ENCODE results near the gene SLC22A5. TPM values are rescaled to one million over a fixed set of nuclear protein-coding genes. Genes with fewer than 3 reads are reported as not detected.

SLC22A5 gene
- polyA plus RNA-seq, 1 donor (not counting 4 experiments of a cell fraction or from before 2014, with no cell fraction given): 14.8 TPM

DNA sequence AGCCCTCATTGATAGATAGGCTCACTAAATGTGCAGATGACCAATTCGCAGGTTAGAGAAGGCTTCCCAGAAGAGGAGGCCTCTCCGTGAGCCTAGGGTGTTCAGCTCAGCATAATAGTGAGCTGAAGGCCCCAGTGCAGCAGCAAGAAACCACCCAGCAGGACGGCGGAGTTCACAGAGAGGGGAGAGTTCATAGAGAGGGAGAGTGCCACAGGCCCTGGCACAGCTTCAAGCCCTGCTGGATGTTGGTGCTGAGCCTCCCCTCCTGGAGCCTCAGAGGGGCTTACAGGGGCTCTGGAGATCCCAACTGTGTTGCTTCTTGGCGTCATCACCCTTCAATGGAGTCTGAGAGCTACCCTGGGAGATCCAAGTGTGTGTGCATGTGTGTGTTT is 2.1 kb downstream of the SLC22A5 start:
- Histone ChIP-seq H3K9ac (ENCODE audit: control insufficient read depth, extremely low read depth, insufficient read depth, low read length) (no peak overlapping the region), H4K20me1 (ENCODE audit: control insufficient read depth, extremely low read depth, insufficient read depth, low read length) (no peaks in the 10 kb centered on the region), H3K27me3 (ENCODE audit: control insufficient read depth, extremely low read depth, insufficient read depth, low read length) (no peaks in the 10 kb centered on the region), H3K4me1 (ENCODE audit: control insufficient read depth, extremely low read depth, insufficient read depth, low read length) (peaks cover 29% of the 10 kb centered on the region), H3K36me3 (ENCODE audit: control insufficient read depth in 2 of 2, extremely low read depth in 1 of 2, insufficient read depth in 2 of 2, low read length in 2 of 2) (peaks cover 0 to 4% of the 10 kb centered on the region in 2 experiments), H3K9me1 (ENCODE audit: control insufficient read depth, extremely low read depth, insufficient read depth, low read length) (peaks cover 2% of the 10 kb centered on the region), H3K27ac (ENCODE audit: control insufficient read depth, insufficient read depth, low read length) (no peak overlapping the region), H3K79me2 (ENCODE audit: control insufficient read depth, insufficient read depth, low read length) (peaks cover 51% of the 10 kb centered on the region), H3K9me3 (ENCODE audit: control insufficient read depth, low read depth, low read length) (no peaks in the 10 kb centered on the region), H3K4me2 (ENCODE audit: control insufficient read depth, extremely low read depth, insufficient read depth, low read depth, low read length) (peak overlapping the region; percentile 84), H2AFZ (ENCODE audit: control insufficient read depth, low read length) (no peak overlapping the region), H3K4me3 (ENCODE audit: control insufficient read depth in 2 of 3, extremely low read depth in 1 of 3, insufficient read depth in 2 of 3, low read depth in 1 of 3, low read length in 3 of 3) (peak overlapping the region in 2 of 3 experiments; percentile 58 to 80)
- no peak for FAIRE-seq
- DNase-seq (ENCODE audit: low read depth, low spot score): no peak
- dilution Hi-C loops (cut with MboI; ENCODE audit: extremely low pct_ligation_motif_present, low sequenced_read_pairs): no loop called here
- TF ChIP-seq EZH2 (IDR thresholded peaks at IDR 0.05; ENCODE audit: low read length): no peak
- TF ChIP-seq, protein P1, sequence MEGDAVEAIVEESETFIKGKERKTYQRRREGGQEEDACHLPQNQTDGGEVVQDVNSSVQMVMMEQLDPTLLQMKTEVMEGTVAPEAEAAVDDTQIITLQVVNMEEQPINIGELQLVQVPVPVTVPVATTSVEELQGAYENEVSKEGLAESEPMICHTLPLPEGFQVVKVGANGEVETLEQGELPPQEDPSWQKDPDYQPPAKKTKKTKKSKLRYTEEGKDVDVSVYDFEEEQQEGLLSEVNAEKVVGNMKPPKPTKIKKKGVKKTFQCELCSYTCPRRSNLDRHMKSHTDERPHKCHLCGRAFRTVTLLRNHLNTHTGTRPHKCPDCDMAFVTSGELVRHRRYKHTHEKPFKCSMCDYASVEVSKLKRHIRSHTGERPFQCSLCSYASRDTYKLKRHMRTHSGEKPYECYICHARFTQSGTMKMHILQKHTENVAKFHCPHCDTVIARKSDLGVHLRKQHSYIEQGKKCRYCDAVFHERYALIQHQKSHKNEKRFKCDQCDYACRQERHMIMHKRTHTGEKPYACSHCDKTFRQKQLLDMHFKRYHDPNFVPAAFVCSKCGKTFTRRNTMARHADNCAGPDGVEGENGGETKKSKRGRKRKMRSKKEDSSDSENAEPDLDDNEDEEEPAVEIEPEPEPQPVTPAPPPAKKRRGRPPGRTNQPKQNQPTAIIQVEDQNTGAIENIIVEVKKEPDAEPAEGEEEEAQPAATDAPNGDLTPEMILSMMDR (optimal IDR thresholded peaks at IDR 0.05 in 1 of 3, IDR thresholded peaks at IDR 0.05 in 1 of 3, conservative IDR thresholded peaks at IDR 0.05 in 1 of 3; ENCODE audit: extremely low read depth in 1 of 3, insufficient read depth in 2 of 3, low read length in 3 of 3): no peak

DNA sequence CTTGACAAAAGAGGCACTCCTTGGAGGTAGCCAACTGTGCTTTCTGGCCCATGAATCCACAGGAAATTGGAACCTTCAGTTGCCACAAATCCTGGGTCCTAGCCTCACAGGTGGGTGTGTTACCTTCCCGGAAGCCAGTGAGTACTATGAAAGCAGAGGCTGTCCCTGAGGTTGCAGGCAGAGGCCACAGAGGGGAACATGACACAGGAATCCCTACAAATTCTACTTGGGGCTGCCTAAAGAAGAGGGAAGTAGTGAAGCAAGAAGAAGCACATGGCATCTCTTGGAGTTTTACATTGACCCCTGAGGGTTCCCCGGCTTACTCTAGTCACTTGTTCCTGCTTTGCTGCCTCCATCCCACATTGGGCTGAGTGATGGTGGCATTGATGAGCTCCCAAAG is 2.6 kb downstream of the SLC22A5 start:
- peaks cover 29% of the 10 kb centered on the region for H3K4me1 ChIP-seq (ENCODE audit: control insufficient read depth, extremely low read depth, insufficient read depth, low read length)
- peaks cover 2% of the 10 kb centered on the region for H3K9me1 ChIP-seq (ENCODE audit: control insufficient read depth, extremely low read depth, insufficient read depth, low read length)
- no peak overlapping the region for H3K9ac ChIP-seq (ENCODE audit: control insufficient read depth, extremely low read depth, insufficient read depth, low read length)
- peak overlapping the region; percentile 84 for H3K4me2 ChIP-seq (ENCODE audit: control insufficient read depth, extremely low read depth, insufficient read depth, low read depth, low read length)
- H3K36me3 ChIP-seq (ENCODE audit: control insufficient read depth in 2 of 2, extremely low read depth in 1 of 2, insufficient read depth in 2 of 2, low read length in 2 of 2): peaks cover 0 to 4% of the 10 kb centered on the region in 2 experiments
- no peak overlapping the region for H3K27ac ChIP-seq (ENCODE audit: control insufficient read depth, insufficient read depth, low read length)
- no peaks in the 10 kb centered on the region for H4K20me1 ChIP-seq (ENCODE audit: control insufficient read depth, extremely low read depth, insufficient read depth, low read length)
- no peaks in the 10 kb centered on the region for H3K27me3 ChIP-seq (ENCODE audit: control insufficient read depth, extremely low read depth, insufficient read depth, low read length)
- dilution Hi-C loops (cut with MboI; ENCODE audit: extremely low pct_ligation_motif_present, low sequenced_read_pairs): no loop called here
- H3K4me3 ChIP-seq (ENCODE audit: control insufficient read depth in 2 of 3, extremely low read depth in 1 of 3, insufficient read depth in 2 of 3, low read depth in 1 of 3, low read length in 3 of 3): peak overlapping the region in 1 of 3 experiments; percentile 80
- no peak for DNase-seq (ENCODE audit: low read depth, low spot score)
- TF ChIP-seq, protein P1 (optimal IDR thresholded peaks at IDR 0.05 in 1 of 3, IDR thresholded peaks at IDR 0.05 in 1 of 3, conservative IDR thresholded peaks at IDR 0.05 in 1 of 3; ENCODE audit: extremely low read depth in 1 of 3, insufficient read depth in 2 of 3, low read length in 3 of 3): no peak
- TF ChIP-seq EZH2 (IDR thresholded peaks at IDR 0.05; ENCODE audit: low read length): no peak
- H2AFZ ChIP-seq (ENCODE audit: control insufficient read depth, low read length): no peak overlapping the region
- no peaks in the 10 kb centered on the region for H3K9me3 ChIP-seq (ENCODE audit: control insufficient read depth, low read depth, low read length)
- peaks cover 55% of the 10 kb centered on the region for H3K79me2 ChIP-seq (ENCODE audit: control insufficient read depth, insufficient read depth, low read length)
- no peak for FAIRE-seq

All from keratinocyte (primary cell).